Upper lobe of left lung (tissue), 6 donors: ENCODE data around the gene CALB2. TPM values are rescaled to one million over a fixed set of nuclear protein-coding genes. Genes with fewer than 3 reads are reported as not detected.

Experiments
- ATAC-seq, 2 donors: fragments of 200-7000 bp; cut with Tn5 transposase; one replicate each; pipeline ENCODE4 v1.9.1; 2022; ENCODE audit warnings: mild to moderate bottlenecking in 2 of 2, moderate library complexity in 2 of 2; ENCODE audit not compliant: low FRiP score in 2 of 2
- DNase-seq, 2 donors: peaks; one replicate each; pipeline ENCODE4 v3.0.0-alpha.2; 2019 to 2020
- H3K27ac ChIP-seq, 4 donors: fragments of 200-600 bp; sonication (generic); one replicate each; pipeline ENCODE4 v1.5.1; 2016 to 2019
- H3K27me3 ChIP-seq, 4 donors: fragments of 200-600 bp; sonication (generic); one replicate each; pipeline ENCODE4 v1.5.1; 2017 to 2019
- H3K36me3 ChIP-seq, 4 donors: fragments of 200-600 bp; sonication (generic); one replicate each; pipeline ENCODE4 v1.5.1; 2016 to 2019
- H3K4me1 ChIP-seq, 4 donors: fragments of 200-600 bp; sonication (generic); one replicate each; pipeline ENCODE4 v1.5.1; 2018 to 2019
- H3K4me3 ChIP-seq, 4 donors: fragments of 200-600 bp; sonication (generic); one replicate each; pipeline ENCODE4 v1.5.1; 2017 to 2019; ENCODE audit warnings: mild to moderate bottlenecking in 2 of 4, moderate library complexity in 1 of 4
- H3K9me3 ChIP-seq, 4 donors: fragments of 200-600 bp; sonication (generic); one replicate each; pipeline ENCODE4 v1.5.1; 2018 to 2019
- CTCF ChIP-seq, 6 experiments: fragments of 450-650 bp in 4 of 6; fragments of 200-600 bp in 2 of 6; sonication (generic) in 2 of 6; IDR thresholded peaks; one replicate each; pipeline ENCODE4 v1.5.1; 2016 to 2019; ENCODE audit warnings: antibody characterized with exemption in 6 of 6
- EP300 ChIP-seq, 4 donors: sonication (generic); formaldehyde crosslinking; IDR thresholded peaks; one replicate each; pipeline ENCODE4 v1.5.1; 2017; ENCODE audit warnings: antibody characterized with exemption in 4 of 4, control low read depth in 2 of 4
- POLR2A ChIP-seq, 4 donors: fragments of 450-650 bp; IDR thresholded peaks; one replicate each; pipeline ENCODE4 v1.5.1; 2016 to 2017; ENCODE audit warnings: antibody characterized with exemption in 4 of 4, mild to moderate bottlenecking in 2 of 4
- POLR2AphosphoS5 ChIP-seq, 2 donors: sonication (generic); formaldehyde crosslinking; IDR thresholded peaks; one replicate each; pipeline ENCODE4 v1.5.1; 2017; ENCODE audit warnings: antibody characterized with exemption in 2 of 2
- WGBS, 2 donors: methylation state at CpG; one replicate each; pipeline ENCODE4 v1.1.5; 2017 to 2018; 5-methylcytosine and 5-hydroxymethylcytosine counted together
- total RNA-seq, 6 donors: library from RNA; depleted of rRNA in 4 of 6; stranded (reverse); fragments of >200 nt in 4 of 6; gene quantifications; one replicate each; pipeline versions ENCODE4 v1.1.0 to v1.2.1, GENCODE V29; 2016 to 2021
- donor health status: DM: no; HTN: no; CAD: no; lungs with moderate emphysema.
- donor health status: DM: no; HTN: yes; CAD: no; lungs with severe emphysema.

Gene CALB2
- total RNA-seq, 6 donors from 2014 or later: 1.0 to 3.3 (median 2.3) TPM; not detected in 2

GRCh38 chr16:71351558-71351901 lies 7.0 kb upstream of the CALB2 start:
- 45 to 52% methylated on average over 4 to 5 of the region's 5 CpGs for WGBS, 2 donors
- TF ChIP-seq EP300 (IDR thresholded peaks at IDR 0.05) (no peak), POLR2AphosphoS5 (IDR thresholded peaks at IDR 0.05) (no peak), CTCF (IDR thresholded peaks at IDR 0.05) (no peak), POLR2A (IDR thresholded peaks at IDR 0.05) (no peak)
- no peak overlapping the region for H3K27ac ChIP-seq
- no peaks in the 10 kb centered on the region for H3K36me3 ChIP-seq
- no peak for ATAC-seq
- H3K9me3 ChIP-seq: no peaks in the 10 kb centered on the region
- no peaks in the 10 kb centered on the region for H3K4me1 ChIP-seq
- no peaks in the 10 kb centered on the region for H3K27me3 ChIP-seq
- peak in 1 of 2 donors; percentile 36 for DNase-seq
- H3K4me3 ChIP-seq: no peak overlapping the region

DNA sequence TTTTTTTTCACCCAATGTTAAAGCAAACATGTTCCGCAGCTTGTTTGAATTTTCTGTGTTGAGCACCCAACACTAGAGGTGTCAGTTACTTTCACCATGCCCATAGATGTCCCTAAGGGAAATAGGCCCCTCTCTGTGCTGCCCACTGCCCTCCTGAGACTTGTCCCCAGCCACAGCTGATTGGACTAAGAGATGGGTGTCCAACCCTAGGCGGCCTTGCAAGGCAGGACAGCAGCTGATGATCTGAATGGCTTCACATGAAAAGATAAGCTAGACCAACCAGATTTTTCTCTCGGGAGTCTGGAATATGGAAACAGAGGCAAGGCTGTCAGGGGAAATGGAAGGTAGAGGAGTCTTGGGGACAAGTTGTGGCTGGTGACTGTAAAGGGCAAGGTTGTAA lies 6.1 kb upstream of the CALB2 start:
- H3K4me3 ChIP-seq: no peak overlapping the region
- TF ChIP-seq CTCF (IDR thresholded peaks at IDR 0.05): no peak
- no peak for TF ChIP-seq POLR2AphosphoS5 (IDR thresholded peaks at IDR 0.05)
- TF ChIP-seq POLR2A (IDR thresholded peaks at IDR 0.05): no peak
- no peak for TF ChIP-seq EP300 (IDR thresholded peaks at IDR 0.05)
- H3K27ac ChIP-seq: no peak overlapping the region
- DNase-seq (no peak), ATAC-seq (no peak)
- no peaks in the 10 kb centered on the region for H3K36me3 ChIP-seq
- WGBS, 2 donors: 83 to 90% methylated on average over 3 of the region's 3 CpGs
- H3K27me3 ChIP-seq: no peaks in the 10 kb centered on the region
- H3K9me3 ChIP-seq: no peaks in the 10 kb centered on the region
- no peaks in the 10 kb centered on the region for H3K4me1 ChIP-seq

DNA sequence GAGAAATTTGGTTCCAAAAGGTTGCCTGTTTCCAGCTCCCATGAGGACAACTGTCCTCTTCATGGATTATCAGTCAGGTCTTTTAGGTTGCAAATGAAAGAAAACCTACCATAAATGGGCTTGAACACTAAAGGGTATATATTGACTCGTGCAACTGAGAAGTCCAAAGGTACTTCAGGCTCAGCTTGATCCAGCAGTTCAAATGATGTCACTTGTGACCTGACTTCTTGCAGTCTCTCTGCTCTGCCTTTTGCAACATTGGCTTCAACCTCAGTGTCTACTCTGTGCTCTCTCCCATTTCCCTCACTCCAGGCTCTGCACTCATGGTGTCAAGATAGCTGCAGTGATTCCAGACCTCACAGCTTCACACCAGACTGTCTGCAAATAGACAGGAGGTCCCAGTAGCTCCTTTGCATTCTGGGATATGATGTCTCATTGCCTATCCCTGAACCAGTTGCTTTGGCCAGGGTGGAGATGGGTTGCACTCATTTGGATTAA lies 5.5 kb upstream of the CALB2 start:
- Histone ChIP-seq H3K36me3 (no peaks in the 10 kb centered on the region), H3K4me3 (no peak overlapping the region), H3K27ac (no peak overlapping the region), H3K27me3 (no peaks in the 10 kb centered on the region), H3K4me1 (peaks cover 0 to 5% (median 1%) of the 10 kb centered on the region in 4 donors), H3K9me3 (no peaks in the 10 kb centered on the region)
- ATAC-seq (no peak), DNase-seq (no peak)
- WGBS, 2 donors: 73 to 85% methylated on average over 1 of the region's 1 CpG
- TF ChIP-seq EP300 (IDR thresholded peaks at IDR 0.05) (no peak), POLR2AphosphoS5 (IDR thresholded peaks at IDR 0.05) (no peak), CTCF (IDR thresholded peaks at IDR 0.05) (no peak)

DNA sequence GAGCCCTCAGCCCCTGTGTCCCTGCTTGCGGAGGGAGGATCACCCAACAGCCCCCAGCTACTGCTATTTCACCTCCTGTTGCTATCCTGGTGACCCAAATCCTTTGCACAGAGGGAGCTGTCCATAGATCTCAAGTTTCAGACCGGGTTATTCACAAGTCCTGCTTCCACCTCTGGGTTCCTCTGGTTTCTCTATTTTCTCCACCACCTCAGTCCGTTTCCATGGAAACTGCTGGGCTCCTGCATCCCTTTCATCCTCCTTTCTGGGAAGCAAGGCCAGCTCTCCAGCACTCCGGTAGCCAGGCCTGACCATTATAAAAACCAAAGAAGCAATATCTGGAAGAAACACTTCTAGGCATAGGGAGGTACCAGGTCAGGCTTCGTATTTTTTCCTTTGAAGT lies 4.8 kb upstream of the CALB2 start:
- WGBS, 2 donors: 54 to 63% methylated on average over 5 of the region's 5 CpGs
- no peaks in the 10 kb centered on the region for H3K9me3 ChIP-seq
- DNase-seq: no peak
- no peaks in the 10 kb centered on the region for H3K36me3 ChIP-seq
- TF ChIP-seq EP300 (IDR thresholded peaks at IDR 0.05) (no peak), POLR2A (IDR thresholded peaks at IDR 0.05) (no peak), CTCF (IDR thresholded peaks at IDR 0.05) (no peak), POLR2AphosphoS5 (IDR thresholded peaks at IDR 0.05) (no peak)
- no peaks in the 10 kb centered on the region for H3K27me3 ChIP-seq
- ATAC-seq: no peak
- H3K27ac ChIP-seq: no peak overlapping the region
- H3K4me1 ChIP-seq: peaks cover 4 to 12% (median 8%) of the 10 kb centered on the region in 4 donors
- H3K4me3 ChIP-seq: no peak overlapping the region

GRCh38 chr16:71354156-71354555 lies 4.4 kb upstream of the CALB2 start:
- TF ChIP-seq CTCF (IDR thresholded peaks at IDR 0.05) (no peak), POLR2AphosphoS5 (IDR thresholded peaks at IDR 0.05) (no peak), EP300 (IDR thresholded peaks at IDR 0.05) (no peak), POLR2A (IDR thresholded peaks at IDR 0.05) (no peak)
- ATAC-seq (no peak), DNase-seq (no peak)
- Histone ChIP-seq H3K9me3 (no peaks in the 10 kb centered on the region), H3K27ac (no peak overlapping the region), H3K4me1 (peaks cover 6 to 16% (median 10%) of the 10 kb centered on the region in 4 donors), H3K27me3 (peaks cover 0 to 2% (median 0%) of the 10 kb centered on the region in 4 donors), H3K4me3 (no peak overlapping the region), H3K36me3 (no peaks in the 10 kb centered on the region)
- WGBS, 2 donors: 61 to 94% methylated on average over 4 of the region's 4 CpGs
